WTC11 (cell line): ENCODE results near the gene SLC24A3. TPM values are rescaled to one million over a fixed set of nuclear protein-coding genes. Genes with fewer than 3 reads are reported as not detected.

Experiments used
- ATAC-seq: fragments of 200-7000 bp; cut with Tn5 transposase; 2 replicates; pipeline ENCODE4 v1.10.0; 2021; ENCODE audit warnings: mild to moderate bottlenecking, moderate library complexity
- CTCF ChIA-PET: fragments of 300-600 bp; sonication (Branson Sonifier 250); formaldehyde crosslinking; loops from one replicate; lab custom pipeline; 2021; ENCODE audit warnings: antibody characterized with exemption; lab: Charles Lee
- POLR2A ChIA-PET: fragments of 350-600 bp; sonication (Branson Sonifier 250); formaldehyde crosslinking; loops from one replicate; lab custom pipeline; 2021; ENCODE audit warnings: antibody characterized with exemption; lab: Charles Lee
- DNase-seq: peaks from one replicate; pipeline ENCODE4 v3.0.0; 2021; ENCODE audit warnings: low spot score
- H3K27ac Mint-ChIP-seq: 2 replicates; pipeline ENCODE4 v1.8.0; 2021; ENCODE audit warnings: mixed read lengths
- H3K27me3 Mint-ChIP-seq: 2 replicates; pipeline ENCODE4 v1.8.0; 2021; ENCODE audit warnings: low read depth, mild to moderate bottlenecking, moderate library complexity, mixed read lengths
- H3K36me3 Mint-ChIP-seq: 2 replicates; pipeline ENCODE4 v1.8.0; 2021; ENCODE audit warnings: mixed read lengths
- H3K4me1 Mint-ChIP-seq: 2 replicates; pipeline ENCODE4 v1.8.0; 2022; ENCODE audit warnings: mixed read lengths
- H3K4me3 Mint-ChIP-seq: 2 replicates; pipeline ENCODE4 v1.8.0; 2021; ENCODE audit warnings: mild to moderate bottlenecking, moderate library complexity, mixed read lengths
- H3K9me3 Mint-ChIP-seq: 2 replicates; pipeline ENCODE4 v1.8.0; 2021; ENCODE audit warnings: mixed read lengths
- CREB1 ChIP-seq: sonication (generic); formaldehyde crosslinking; IDR thresholded peaks from 2 replicates; pipeline ENCODE4 v1.8.0; 2023; ENCODE audit warnings: mild to moderate bottlenecking, missing genetic modification reagents
- EMX1 ChIP-seq: fragments of 250-450 bp; sonication (Bioruptor Pico); IDR thresholded peaks from 2 replicates; pipeline ENCODE4 v1.8.0; 2021; ENCODE audit warnings: mild to moderate bottlenecking
- ESRRA ChIP-seq: sonication (generic); formaldehyde crosslinking; IDR thresholded peaks from 2 replicates; pipeline ENCODE4 v1.8.1; 2022; ENCODE audit warnings: mild to moderate bottlenecking, missing genetic modification reagents, borderline replicate concordance
- NFATC4 ChIP-seq: fragments of 250-450 bp; sonication (Bioruptor Pico); IDR thresholded peaks from 2 replicates; pipeline ENCODE4 v1.9.0; 2021; ENCODE audit warnings: mild to moderate bottlenecking
- NR1H2 ChIP-seq: sonication (generic); formaldehyde crosslinking; IDR thresholded peaks from 2 replicates; pipeline ENCODE4 v1.9.0; 2021; ENCODE audit warnings: mild to moderate bottlenecking, moderate library complexity, missing genetic modification reagents
- NR3C1 ChIP-seq: sonication (generic); formaldehyde crosslinking; conservative IDR thresholded peaks from 2 replicates; pipeline ENCODE4 v1.8.1; 2023; ENCODE audit warnings: low read depth, mild to moderate bottlenecking, missing genetic modification reagents
- PRRX2 ChIP-seq: fragments of 250-450 bp; sonication (Bioruptor Pico); IDR thresholded peaks from 2 replicates; pipeline ENCODE4 v1.8.0; 2021; ENCODE audit warnings: mild to moderate bottlenecking
- SMAD3 ChIP-seq: sonication (generic); formaldehyde crosslinking; IDR thresholded peaks from 2 replicates; pipeline ENCODE4 v1.8.0; 2022; ENCODE audit warnings: missing genetic modification reagents, mild to moderate bottlenecking, borderline replicate concordance
- SP1 ChIP-seq: sonication (generic); formaldehyde crosslinking; conservative IDR thresholded peaks from 2 replicates; pipeline ENCODE4 v1.8.1; 2022; ENCODE audit warnings: missing genetic modification reagents
- TEAD4 ChIP-seq: sonication (generic); formaldehyde crosslinking; IDR thresholded peaks from 2 replicates; pipeline ENCODE4 v1.8.0; 2022; ENCODE audit warnings: mild to moderate bottlenecking, missing genetic modification reagents
- TP53 ChIP-seq: sonication (generic); formaldehyde crosslinking; IDR thresholded peaks from 2 replicates; pipeline ENCODE4 v1.8.1; 2023; ENCODE audit warnings: mild to moderate bottlenecking, missing genetic modification reagents
- USF2 ChIP-seq: sonication (generic); formaldehyde crosslinking; IDR thresholded peaks from 2 replicates; pipeline ENCODE4 v1.8.1; 2023; ENCODE audit warnings: mild to moderate bottlenecking, missing genetic modification reagents, moderate library complexity
- ZNF219 ChIP-seq: sonication (generic); formaldehyde crosslinking; IDR thresholded peaks from 2 replicates; pipeline ENCODE4 v1.8.0; 2023; ENCODE audit warnings: missing genetic modification reagents, mild to moderate bottlenecking, borderline replicate concordance
- ZNF317 ChIP-seq: sonication (generic); formaldehyde crosslinking; IDR thresholded peaks from 2 replicates; pipeline ENCODE4 v1.8.1; 2023; ENCODE audit warnings: low read depth, mild to moderate bottlenecking, moderate library complexity, missing genetic modification reagents, borderline replicate concordance
- ZSCAN18 ChIP-seq: fragments of 250-450 bp; sonication (Bioruptor Pico); IDR thresholded peaks from 2 replicates; pipeline ENCODE4 v2.1.2; 2022; ENCODE audit warnings: mild to moderate bottlenecking, moderate library complexity
- total RNA-seq: library from RNA; stranded (reverse); gene quantifications from 3 replicates; pipeline ENCODE4 v1.2.3, GENCODE V29; 2021
- TF ChIP-seq, protein P1 (sequence below): sonication (generic); formaldehyde crosslinking; IDR thresholded peaks from 2 replicates; pipeline ENCODE4 v1.8.1; 2023; ENCODE audit warnings: mild to moderate bottlenecking, missing genetic modification reagents, borderline replicate concordance
- TF ChIP-seq, protein P2 (sequence below): sonication (generic); formaldehyde crosslinking; conservative IDR thresholded peaks from 2 replicates; pipeline ENCODE4 v1.8.1; 2022; ENCODE audit warnings: mild to moderate bottlenecking, missing genetic modification reagents

Gene SLC24A3
- total RNA-seq, 1 experiment from 2014 or later: 5.7 TPM

- peaks cover 11% of the 10 kb centered on the region for H3K4me1 Mint-ChIP-seq
- no peak for DNase-seq
- 0 out of 2 replicates have a peak, but pooled peaks cover 3% of the 10 kb centered on the region for H3K36me3 Mint-ChIP-seq
- TF ChIP-seq CREB1 (CRISPR knock-in tag) (no peak), ESRRA (CRISPR knock-in tag) (no peak), TEAD4 (no peak), SP1 (CRISPR knock-in tag) (no peak), ZNF219 (CRISPR knock-in tag) (no peak), USF2 (no peak), NR1H2 (no peak), PRRX2 (CRISPR knock-in tag) (no peak), EMX1 (no peak), ZNF317 (no peak), TP53 (no peak), NR3C1 (CRISPR knock-in tag) (no peak)
- TF ChIP-seq, protein P1, sequence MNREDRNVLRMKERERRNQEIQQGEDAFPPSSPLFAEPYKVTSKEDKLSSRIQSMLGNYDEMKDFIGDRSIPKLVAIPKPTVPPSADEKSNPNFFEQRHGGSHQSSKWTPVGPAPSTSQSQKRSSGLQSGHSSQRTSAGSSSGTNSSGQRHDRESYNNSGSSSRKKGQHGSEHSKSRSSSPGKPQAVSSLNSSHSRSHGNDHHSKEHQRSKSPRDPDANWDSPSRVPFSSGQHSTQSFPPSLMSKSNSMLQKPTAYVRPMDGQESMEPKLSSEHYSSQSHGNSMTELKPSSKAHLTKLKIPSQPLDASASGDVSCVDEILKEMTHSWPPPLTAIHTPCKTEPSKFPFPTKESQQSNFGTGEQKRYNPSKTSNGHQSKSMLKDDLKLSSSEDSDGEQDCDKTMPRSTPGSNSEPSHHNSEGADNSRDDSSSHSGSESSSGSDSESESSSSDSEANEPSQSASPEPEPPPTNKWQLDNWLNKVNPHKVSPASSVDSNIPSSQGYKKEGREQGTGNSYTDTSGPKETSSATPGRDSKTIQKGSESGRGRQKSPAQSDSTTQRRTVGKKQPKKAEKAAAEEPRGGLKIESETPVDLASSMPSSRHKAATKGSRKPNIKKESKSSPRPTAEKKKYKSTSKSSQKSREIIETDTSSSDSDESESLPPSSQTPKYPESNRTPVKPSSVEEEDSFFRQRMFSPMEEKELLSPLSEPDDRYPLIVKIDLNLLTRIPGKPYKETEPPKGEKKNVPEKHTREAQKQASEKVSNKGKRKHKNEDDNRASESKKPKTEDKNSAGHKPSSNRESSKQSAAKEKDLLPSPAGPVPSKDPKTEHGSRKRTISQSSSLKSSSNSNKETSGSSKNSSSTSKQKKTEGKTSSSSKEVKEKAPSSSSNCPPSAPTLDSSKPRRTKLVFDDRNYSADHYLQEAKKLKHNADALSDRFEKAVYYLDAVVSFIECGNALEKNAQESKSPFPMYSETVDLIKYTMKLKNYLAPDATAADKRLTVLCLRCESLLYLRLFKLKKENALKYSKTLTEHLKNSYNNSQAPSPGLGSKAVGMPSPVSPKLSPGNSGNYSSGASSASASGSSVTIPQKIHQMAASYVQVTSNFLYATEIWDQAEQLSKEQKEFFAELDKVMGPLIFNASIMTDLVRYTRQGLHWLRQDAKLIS (CRISPR knock-in tag): no peak
- TF ChIP-seq, protein P2, sequence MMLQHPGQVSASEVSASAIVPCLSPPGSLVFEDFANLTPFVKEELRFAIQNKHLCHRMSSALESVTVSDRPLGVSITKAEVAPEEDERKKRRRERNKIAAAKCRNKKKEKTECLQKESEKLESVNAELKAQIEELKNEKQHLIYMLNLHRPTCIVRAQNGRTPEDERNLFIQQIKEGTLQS: no peak
- no peak overlapping the region for H3K4me3 Mint-ChIP-seq
- no peaks in the 10 kb centered on the region; the same call in 1 of the 2 replicates for H3K9me3 Mint-ChIP-seq
- POLR2A ChIA-PET: no interaction called here
- CTCF ChIA-PET: no interaction called here
- ATAC-seq: no peak
- no peak overlapping the region for H3K27ac Mint-ChIP-seq
- H3K27me3 Mint-ChIP-seq: no peaks in the 10 kb centered on the region
Measured at GRCh38 chr20:19277381-19277780, 64.9 kb downstream of the SLC24A3 start.

DNA sequence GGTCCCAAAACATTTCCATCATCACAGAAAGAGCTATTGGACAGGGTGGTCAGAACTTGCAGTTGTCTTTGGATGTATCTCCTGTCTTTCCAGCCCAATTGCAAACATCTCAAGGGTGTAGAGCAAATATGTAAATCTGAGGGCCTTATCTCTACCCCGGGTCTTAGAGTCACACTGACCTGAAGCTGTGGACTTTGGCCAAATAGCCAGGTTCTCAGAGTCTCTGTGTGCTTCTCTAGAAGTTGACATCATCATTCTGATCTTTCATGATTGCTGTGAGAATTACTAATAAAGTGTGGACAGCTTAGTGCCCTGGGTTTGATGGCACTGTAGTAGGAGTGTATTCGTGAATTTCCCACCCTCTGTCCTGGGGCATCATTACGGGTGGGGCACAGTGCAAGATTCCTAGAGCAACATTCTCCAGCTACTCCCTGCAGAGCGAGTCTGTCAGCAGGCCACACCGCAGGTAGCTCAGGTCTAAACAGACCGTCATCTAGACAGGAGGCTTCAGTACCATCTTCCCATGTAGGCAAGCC lies 71.1 kb downstream of the SLC24A3 start:
- Mint-ChIP-seq H3K36me3 (0 out of 2 replicates have a peak, but pooled peaks cover 3% of the 10 kb centered on the region), H3K9me3 (no peaks in the 10 kb centered on the region), H3K4me1 (peaks cover 10% of the 10 kb centered on the region)
- CTCF ChIA-PET: no interaction called here
- POLR2A ChIA-PET: no interaction called here
- no peak for TF ChIP-seq ZSCAN18 (CRISPR knock-in tag)
- no peak for TF ChIP-seq ESRRA (CRISPR knock-in tag)
- TF ChIP-seq SMAD3 (CRISPR knock-in tag): no peak
- TF ChIP-seq NFATC4 (CRISPR knock-in tag): no peak
- TF ChIP-seq, all 79 proteins: peak for 0
- Mint-ChIP-seq H3K27ac (no peak overlapping the region), H3K27me3 (no peaks in the 10 kb centered on the region), H3K4me3 (no peak overlapping the region)
- no peak for ATAC-seq
- no peak for DNase-seq
